WTC11 (cell line): ENCODE results near the gene PPFIBP2. TPM values are rescaled to one million over a fixed set of nuclear protein-coding genes. Genes with fewer than 3 reads are reported as not detected.

Experiments used
- ATAC-seq: fragments of 200-7000 bp; cut with Tn5 transposase; 2 replicates; pipeline ENCODE4 v1.10.0; 2021; ENCODE audit warnings: mild to moderate bottlenecking, moderate library complexity
- CTCF ChIA-PET: fragments of 300-600 bp; sonication (Branson Sonifier 250); formaldehyde crosslinking; loops from one replicate; lab custom pipeline; 2021; ENCODE audit warnings: antibody characterized with exemption; lab: Charles Lee
- POLR2A ChIA-PET: fragments of 350-600 bp; sonication (Branson Sonifier 250); formaldehyde crosslinking; loops from one replicate; lab custom pipeline; 2021; ENCODE audit warnings: antibody characterized with exemption; lab: Charles Lee
- DNase-seq: peaks from one replicate; pipeline ENCODE4 v3.0.0; 2021; ENCODE audit warnings: low spot score
- H3K27ac Mint-ChIP-seq: 2 replicates; pipeline ENCODE4 v1.8.0; 2021; ENCODE audit warnings: mixed read lengths
- H3K27me3 Mint-ChIP-seq: 2 replicates; pipeline ENCODE4 v1.8.0; 2021; ENCODE audit warnings: low read depth, mild to moderate bottlenecking, moderate library complexity, mixed read lengths
- H3K36me3 Mint-ChIP-seq: 2 replicates; pipeline ENCODE4 v1.8.0; 2021; ENCODE audit warnings: mixed read lengths
- H3K4me1 Mint-ChIP-seq: 2 replicates; pipeline ENCODE4 v1.8.0; 2022; ENCODE audit warnings: mixed read lengths
- H3K4me3 Mint-ChIP-seq: 2 replicates; pipeline ENCODE4 v1.8.0; 2021; ENCODE audit warnings: mild to moderate bottlenecking, moderate library complexity, mixed read lengths
- H3K9me3 Mint-ChIP-seq: 2 replicates; pipeline ENCODE4 v1.8.0; 2021; ENCODE audit warnings: mixed read lengths
- CBFB ChIP-seq: sonication (generic); formaldehyde crosslinking; IDR thresholded peaks from 2 replicates; pipeline ENCODE4 v1.8.1; 2022; ENCODE audit warnings: mild to moderate bottlenecking, low read depth, missing genetic modification reagents
- FOXP1 ChIP-seq: sonication (generic); formaldehyde crosslinking; IDR thresholded peaks from 2 replicates; pipeline ENCODE4 v1.8.0; 2022; ENCODE audit warnings: missing genetic modification reagents, mild to moderate bottlenecking, moderate library complexity, borderline replicate concordance
- KAT7 ChIP-seq: sonication (generic); formaldehyde crosslinking; IDR thresholded peaks from 2 replicates; pipeline ENCODE4 v1.8.1; 2023; ENCODE audit warnings: missing genetic modification reagents, mild to moderate bottlenecking, borderline replicate concordance
- NFATC4 ChIP-seq: fragments of 250-450 bp; sonication (Bioruptor Pico); IDR thresholded peaks from 2 replicates; pipeline ENCODE4 v1.9.0; 2021; ENCODE audit warnings: mild to moderate bottlenecking
- NFYB ChIP-seq: sonication (generic); formaldehyde crosslinking; conservative IDR thresholded peaks from 2 replicates; pipeline ENCODE4 v1.8.0; 2022; ENCODE audit warnings: low read depth, missing genetic modification reagents
- PRRX2 ChIP-seq: fragments of 250-450 bp; sonication (Bioruptor Pico); IDR thresholded peaks from 2 replicates; pipeline ENCODE4 v1.8.0; 2021; ENCODE audit warnings: mild to moderate bottlenecking
- RELA ChIP-seq: sonication (generic); formaldehyde crosslinking; IDR thresholded peaks from 2 replicates; pipeline ENCODE4 v1.8.1; 2022; ENCODE audit warnings: missing genetic modification reagents, mild to moderate bottlenecking, borderline replicate concordance
- SOX15 ChIP-seq: fragments of 250-450 bp; sonication (Bioruptor Pico); IDR thresholded peaks from 2 replicates; pipeline ENCODE4 v1.9.0; 2021; ENCODE audit warnings: mild to moderate bottlenecking
- TEAD1 ChIP-seq: sonication (generic); formaldehyde crosslinking; IDR thresholded peaks from 2 replicates; pipeline ENCODE4 v1.8.0; 2022; ENCODE audit warnings: mild to moderate bottlenecking, missing genetic modification reagents
- ZBTB21 ChIP-seq: sonication (generic); formaldehyde crosslinking; IDR thresholded peaks from 2 replicates; pipeline ENCODE4 v1.8.1; 2023; ENCODE audit warnings: mild to moderate bottlenecking, missing genetic modification reagents, borderline replicate concordance
- ZNF121 ChIP-seq: sonication (generic); formaldehyde crosslinking; IDR thresholded peaks from 2 replicates; pipeline ENCODE4 v1.8.0; 2023; ENCODE audit warnings: missing genetic modification reagents
- ZNF138 ChIP-seq: sonication (generic); formaldehyde crosslinking; conservative IDR thresholded peaks from 2 replicates; pipeline ENCODE4 v1.8.1; 2022; ENCODE audit warnings: mild to moderate bottlenecking, moderate library complexity, missing genetic modification reagents
- ZNF317 ChIP-seq: sonication (generic); formaldehyde crosslinking; IDR thresholded peaks from 2 replicates; pipeline ENCODE4 v1.8.1; 2023; ENCODE audit warnings: low read depth, mild to moderate bottlenecking, moderate library complexity, missing genetic modification reagents, borderline replicate concordance
- total RNA-seq: library from RNA; stranded (reverse); gene quantifications from 3 replicates; pipeline ENCODE4 v1.2.3, GENCODE V29; 2021
- TF ChIP-seq, protein P1 (sequence below): sonication (generic); formaldehyde crosslinking; IDR thresholded peaks from 2 replicates; pipeline ENCODE4 v1.8.1; 2022; ENCODE audit warnings: mild to moderate bottlenecking, missing genetic modification reagents, moderate library complexity, borderline replicate concordance
- TF ChIP-seq, protein P2 (sequence below): sonication (generic); formaldehyde crosslinking; IDR thresholded peaks from 2 replicates; pipeline ENCODE4 v1.8.1; 2023; ENCODE audit warnings: mild to moderate bottlenecking, missing genetic modification reagents, moderate library complexity
- TF ChIP-seq, protein P3 (sequence below): fragments of 250-450 bp; sonication (Bioruptor Pico); IDR thresholded peaks from 2 replicates; pipeline ENCODE4 v1.9.0; 2021; ENCODE audit warnings: mild to moderate bottlenecking
- TF ChIP-seq, protein P4 (sequence below): fragments of 250-450 bp; sonication (Bioruptor Pico); IDR thresholded peaks from 2 replicates; pipeline ENCODE4 v1.9.0; 2021; ENCODE audit warnings: moderate library complexity, mild to moderate bottlenecking, inconsistent platforms, borderline replicate concordance
- TF ChIP-seq, protein P5 (sequence below): sonication (generic); formaldehyde crosslinking; conservative IDR thresholded peaks from 2 replicates; pipeline ENCODE4 v1.8.1; 2023; ENCODE audit warnings: mild to moderate bottlenecking, low read depth, missing genetic modification reagents, moderate library complexity
- TF ChIP-seq, protein P6 (sequence below): fragments of 250-450 bp; sonication (Bioruptor Pico); IDR thresholded peaks from 2 replicates; pipeline ENCODE4 v1.9.0; 2021; ENCODE audit warnings: mild to moderate bottlenecking
- TF ChIP-seq, protein P7 (sequence below): sonication (generic); formaldehyde crosslinking; IDR thresholded peaks from 2 replicates; pipeline ENCODE4 v1.8.1; 2023; ENCODE audit warnings: mild to moderate bottlenecking, missing genetic modification reagents

PPFIBP2 gene
- total RNA-seq, 1 experiment from 2014 or later: 21.4 TPM

DNA sequence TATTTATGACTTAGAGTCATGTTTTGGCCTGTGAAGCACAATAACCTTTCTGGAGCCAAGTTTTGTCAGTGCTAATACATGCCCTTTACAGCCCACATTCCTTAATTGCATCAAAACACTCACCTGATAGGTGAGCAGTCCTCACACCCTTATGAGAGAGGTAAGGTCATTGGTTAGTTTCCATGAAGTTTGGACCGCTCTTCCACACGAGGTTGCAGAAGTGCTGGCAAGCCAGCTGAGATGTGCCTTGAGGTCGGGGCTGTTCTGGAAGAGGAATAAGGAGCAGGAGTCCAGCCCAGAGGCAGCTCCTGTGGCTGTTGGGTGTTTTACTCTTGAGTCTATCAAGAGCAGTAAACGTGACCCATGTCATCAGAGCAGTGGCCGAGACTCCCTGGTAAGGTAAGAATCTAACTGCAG lies 83.2 kb downstream of the PPFIBP2 start:
- Mint-ChIP-seq H3K9me3 (no peaks in the 10 kb centered on the region), H3K4me3 (no peak overlapping the region), H3K27ac (peak overlapping the region; percentile 64; the same call in 1 of the 2 replicates), H3K36me3 (peaks cover 3% of the 10 kb centered on the region; the same call in 1 of the 2 replicates), H3K4me1 (peaks cover 48% of the 10 kb centered on the region), H3K27me3 (no peaks in the 10 kb centered on the region)
- DNase-seq (no peak), ATAC-seq (no peak)
- CTCF ChIA-PET: no interaction called here
- POLR2A ChIA-PET: no interaction called here
- TF ChIP-seq, protein P1, sequence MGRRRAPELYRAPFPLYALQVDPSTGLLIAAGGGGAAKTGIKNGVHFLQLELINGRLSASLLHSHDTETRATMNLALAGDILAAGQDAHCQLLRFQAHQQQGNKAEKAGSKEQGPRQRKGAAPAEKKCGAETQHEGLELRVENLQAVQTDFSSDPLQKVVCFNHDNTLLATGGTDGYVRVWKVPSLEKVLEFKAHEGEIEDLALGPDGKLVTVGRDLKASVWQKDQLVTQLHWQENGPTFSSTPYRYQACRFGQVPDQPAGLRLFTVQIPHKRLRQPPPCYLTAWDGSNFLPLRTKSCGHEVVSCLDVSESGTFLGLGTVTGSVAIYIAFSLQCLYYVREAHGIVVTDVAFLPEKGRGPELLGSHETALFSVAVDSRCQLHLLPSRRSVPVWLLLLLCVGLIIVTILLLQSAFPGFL: no peak
- TF ChIP-seq CBFB (CRISPR knock-in tag) (no peak), FOXP1 (CRISPR knock-in tag) (no peak), RELA (CRISPR knock-in tag) (no peak), NFYB (CRISPR knock-in tag) (no peak), NFATC4 (CRISPR knock-in tag) (no peak), ZNF138 (CRISPR knock-in tag) (no peak), ZBTB21 (no peak), KAT7 (CRISPR knock-in tag) (no peak), ZNF121 (CRISPR knock-in tag) (no peak), TEAD1 (no peak), ZNF317 (no peak), SOX15 (CRISPR knock-in tag) (no peak), PRRX2 (CRISPR knock-in tag) (no peak)
- TF ChIP-seq, protein P2, sequence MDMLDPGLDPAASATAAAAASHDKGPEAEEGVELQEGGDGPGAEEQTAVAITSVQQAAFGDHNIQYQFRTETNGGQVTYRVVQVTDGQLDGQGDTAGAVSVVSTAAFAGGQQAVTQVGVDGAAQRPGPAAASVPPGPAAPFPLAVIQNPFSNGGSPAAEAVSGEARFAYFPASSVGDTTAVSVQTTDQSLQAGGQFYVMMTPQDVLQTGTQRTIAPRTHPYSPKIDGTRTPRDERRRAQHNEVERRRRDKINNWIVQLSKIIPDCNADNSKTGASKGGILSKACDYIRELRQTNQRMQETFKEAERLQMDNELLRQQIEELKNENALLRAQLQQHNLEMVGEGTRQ: no peak
- TF ChIP-seq, protein P3, sequence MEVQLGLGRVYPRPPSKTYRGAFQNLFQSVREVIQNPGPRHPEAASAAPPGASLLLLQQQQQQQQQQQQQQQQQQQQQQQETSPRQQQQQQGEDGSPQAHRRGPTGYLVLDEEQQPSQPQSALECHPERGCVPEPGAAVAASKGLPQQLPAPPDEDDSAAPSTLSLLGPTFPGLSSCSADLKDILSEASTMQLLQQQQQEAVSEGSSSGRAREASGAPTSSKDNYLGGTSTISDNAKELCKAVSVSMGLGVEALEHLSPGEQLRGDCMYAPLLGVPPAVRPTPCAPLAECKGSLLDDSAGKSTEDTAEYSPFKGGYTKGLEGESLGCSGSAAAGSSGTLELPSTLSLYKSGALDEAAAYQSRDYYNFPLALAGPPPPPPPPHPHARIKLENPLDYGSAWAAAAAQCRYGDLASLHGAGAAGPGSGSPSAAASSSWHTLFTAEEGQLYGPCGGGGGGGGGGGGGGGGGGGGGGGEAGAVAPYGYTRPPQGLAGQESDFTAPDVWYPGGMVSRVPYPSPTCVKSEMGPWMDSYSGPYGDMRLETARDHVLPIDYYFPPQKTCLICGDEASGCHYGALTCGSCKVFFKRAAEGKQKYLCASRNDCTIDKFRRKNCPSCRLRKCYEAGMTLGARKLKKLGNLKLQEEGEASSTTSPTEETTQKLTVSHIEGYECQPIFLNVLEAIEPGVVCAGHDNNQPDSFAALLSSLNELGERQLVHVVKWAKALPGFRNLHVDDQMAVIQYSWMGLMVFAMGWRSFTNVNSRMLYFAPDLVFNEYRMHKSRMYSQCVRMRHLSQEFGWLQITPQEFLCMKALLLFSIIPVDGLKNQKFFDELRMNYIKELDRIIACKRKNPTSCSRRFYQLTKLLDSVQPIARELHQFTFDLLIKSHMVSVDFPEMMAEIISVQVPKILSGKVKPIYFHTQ (CRISPR knock-in tag): no peak
- TF ChIP-seq, protein P4, sequence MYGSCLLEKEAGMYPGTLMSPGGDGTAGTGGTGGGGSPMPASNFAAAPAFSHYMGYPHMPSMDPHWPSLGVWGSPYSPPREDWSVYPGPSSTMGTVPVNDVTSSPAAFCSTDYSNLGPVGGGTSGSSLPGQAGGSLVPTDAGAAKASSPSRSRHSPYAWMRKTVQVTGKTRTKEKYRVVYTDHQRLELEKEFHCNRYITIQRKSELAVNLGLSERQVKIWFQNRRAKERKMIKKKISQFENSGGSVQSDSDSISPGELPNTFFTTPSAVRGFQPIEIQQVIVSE (CRISPR knock-in tag): no peak
- TF ChIP-seq, protein P5, sequence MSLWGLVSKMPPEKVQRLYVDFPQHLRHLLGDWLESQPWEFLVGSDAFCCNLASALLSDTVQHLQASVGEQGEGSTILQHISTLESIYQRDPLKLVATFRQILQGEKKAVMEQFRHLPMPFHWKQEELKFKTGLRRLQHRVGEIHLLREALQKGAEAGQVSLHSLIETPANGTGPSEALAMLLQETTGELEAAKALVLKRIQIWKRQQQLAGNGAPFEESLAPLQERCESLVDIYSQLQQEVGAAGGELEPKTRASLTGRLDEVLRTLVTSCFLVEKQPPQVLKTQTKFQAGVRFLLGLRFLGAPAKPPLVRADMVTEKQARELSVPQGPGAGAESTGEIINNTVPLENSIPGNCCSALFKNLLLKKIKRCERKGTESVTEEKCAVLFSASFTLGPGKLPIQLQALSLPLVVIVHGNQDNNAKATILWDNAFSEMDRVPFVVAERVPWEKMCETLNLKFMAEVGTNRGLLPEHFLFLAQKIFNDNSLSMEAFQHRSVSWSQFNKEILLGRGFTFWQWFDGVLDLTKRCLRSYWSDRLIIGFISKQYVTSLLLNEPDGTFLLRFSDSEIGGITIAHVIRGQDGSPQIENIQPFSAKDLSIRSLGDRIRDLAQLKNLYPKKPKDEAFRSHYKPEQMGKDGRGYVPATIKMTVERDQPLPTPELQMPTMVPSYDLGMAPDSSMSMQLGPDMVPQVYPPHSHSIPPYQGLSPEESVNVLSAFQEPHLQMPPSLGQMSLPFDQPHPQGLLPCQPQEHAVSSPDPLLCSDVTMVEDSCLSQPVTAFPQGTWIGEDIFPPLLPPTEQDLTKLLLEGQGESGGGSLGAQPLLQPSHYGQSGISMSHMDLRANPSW: no peak
- TF ChIP-seq, protein P6, sequence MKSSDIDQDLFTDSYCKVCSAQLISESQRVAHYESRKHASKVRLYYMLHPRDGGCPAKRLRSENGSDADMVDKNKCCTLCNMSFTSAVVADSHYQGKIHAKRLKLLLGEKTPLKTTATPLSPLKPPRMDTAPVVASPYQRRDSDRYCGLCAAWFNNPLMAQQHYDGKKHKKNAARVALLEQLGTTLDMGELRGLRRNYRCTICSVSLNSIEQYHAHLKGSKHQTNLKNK (CRISPR knock-in tag): no peak
- TF ChIP-seq, protein P7, sequence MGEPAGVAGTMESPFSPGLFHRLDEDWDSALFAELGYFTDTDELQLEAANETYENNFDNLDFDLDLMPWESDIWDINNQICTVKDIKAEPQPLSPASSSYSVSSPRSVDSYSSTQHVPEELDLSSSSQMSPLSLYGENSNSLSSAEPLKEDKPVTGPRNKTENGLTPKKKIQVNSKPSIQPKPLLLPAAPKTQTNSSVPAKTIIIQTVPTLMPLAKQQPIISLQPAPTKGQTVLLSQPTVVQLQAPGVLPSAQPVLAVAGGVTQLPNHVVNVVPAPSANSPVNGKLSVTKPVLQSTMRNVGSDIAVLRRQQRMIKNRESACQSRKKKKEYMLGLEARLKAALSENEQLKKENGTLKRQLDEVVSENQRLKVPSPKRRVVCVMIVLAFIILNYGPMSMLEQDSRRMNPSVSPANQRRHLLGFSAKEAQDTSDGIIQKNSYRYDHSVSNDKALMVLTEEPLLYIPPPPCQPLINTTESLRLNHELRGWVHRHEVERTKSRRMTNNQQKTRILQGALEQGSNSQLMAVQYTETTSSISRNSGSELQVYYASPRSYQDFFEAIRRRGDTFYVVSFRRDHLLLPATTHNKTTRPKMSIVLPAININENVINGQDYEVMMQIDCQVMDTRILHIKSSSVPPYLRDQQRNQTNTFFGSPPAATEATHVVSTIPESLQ: no peak
